ENCODE results near the gene AKT1.

AKT1 gene

DNA sequence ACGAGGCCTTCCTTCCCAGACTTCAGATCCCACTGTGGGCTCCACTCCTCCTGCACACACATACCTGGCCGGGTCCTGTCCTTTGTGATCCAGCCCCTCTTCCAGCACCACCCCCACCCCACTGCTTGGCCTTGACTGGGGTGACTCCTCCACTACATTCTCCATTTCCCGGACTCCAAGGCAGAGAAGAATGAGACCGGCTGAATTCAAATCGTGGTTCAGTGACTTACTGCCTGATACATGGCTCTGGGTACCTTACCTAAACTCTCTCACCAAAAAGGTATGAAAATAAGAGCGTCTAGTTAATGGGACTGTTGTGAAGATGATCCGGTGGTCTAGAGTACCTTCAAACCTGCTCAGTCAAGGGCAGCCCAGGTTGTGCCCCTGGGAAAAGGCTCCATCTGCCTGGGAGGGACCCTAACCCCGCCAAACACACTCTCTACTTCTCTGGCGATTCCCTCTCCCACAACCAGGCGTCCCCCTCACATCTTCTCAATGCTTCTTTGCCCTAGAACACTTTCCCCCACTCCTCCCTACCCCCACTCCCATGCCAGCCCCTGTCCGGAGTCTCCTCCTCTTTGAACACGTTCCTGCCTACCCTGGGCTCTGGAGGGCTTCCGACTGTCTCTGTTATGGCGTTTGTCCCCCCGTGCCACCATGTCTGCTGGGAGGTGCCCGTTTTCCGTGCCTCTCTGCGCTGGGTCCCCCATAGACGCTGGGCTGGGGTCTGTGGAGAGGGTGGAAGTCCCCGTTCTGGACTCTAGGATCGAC lies 3.9 kb upstream of the AKT1 start:
- peaks cover 12% of the 10 kb centered on the region for H3K4me1 ChIP-seq

GRCh38 chr14:104798300-104799243 lies 3.0 kb upstream of the AKT1 start:
- TF ChIP-seq, protein P1, sequence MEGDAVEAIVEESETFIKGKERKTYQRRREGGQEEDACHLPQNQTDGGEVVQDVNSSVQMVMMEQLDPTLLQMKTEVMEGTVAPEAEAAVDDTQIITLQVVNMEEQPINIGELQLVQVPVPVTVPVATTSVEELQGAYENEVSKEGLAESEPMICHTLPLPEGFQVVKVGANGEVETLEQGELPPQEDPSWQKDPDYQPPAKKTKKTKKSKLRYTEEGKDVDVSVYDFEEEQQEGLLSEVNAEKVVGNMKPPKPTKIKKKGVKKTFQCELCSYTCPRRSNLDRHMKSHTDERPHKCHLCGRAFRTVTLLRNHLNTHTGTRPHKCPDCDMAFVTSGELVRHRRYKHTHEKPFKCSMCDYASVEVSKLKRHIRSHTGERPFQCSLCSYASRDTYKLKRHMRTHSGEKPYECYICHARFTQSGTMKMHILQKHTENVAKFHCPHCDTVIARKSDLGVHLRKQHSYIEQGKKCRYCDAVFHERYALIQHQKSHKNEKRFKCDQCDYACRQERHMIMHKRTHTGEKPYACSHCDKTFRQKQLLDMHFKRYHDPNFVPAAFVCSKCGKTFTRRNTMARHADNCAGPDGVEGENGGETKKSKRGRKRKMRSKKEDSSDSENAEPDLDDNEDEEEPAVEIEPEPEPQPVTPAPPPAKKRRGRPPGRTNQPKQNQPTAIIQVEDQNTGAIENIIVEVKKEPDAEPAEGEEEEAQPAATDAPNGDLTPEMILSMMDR (IDR thresholded peaks at IDR 0.05): no peak
- peaks cover 20% of the 10 kb centered on the region for H3K4me1 ChIP-seq
- peaks cover 12% of the 10 kb centered on the region for H3K79me2 ChIP-seq
- no peaks in the 10 kb centered on the region for H3K27me3 ChIP-seq (ENCODE audit: control insufficient read depth, insufficient read depth, low read length)
- no peaks in the 10 kb centered on the region for H3K9me3 ChIP-seq (ENCODE audit: control insufficient read depth, low read length)
- peak overlapping the region; percentile 82 for H3K27ac ChIP-seq
- peak overlapping the region; percentile 38 for H2AFZ ChIP-seq
- H3K4me3 ChIP-seq (ENCODE audit: low read depth, low read length): no peak overlapping the region
- H3K9ac ChIP-seq: no peak overlapping the region
- H3K4me2 ChIP-seq (ENCODE audit: low read length): no peak overlapping the region
- H3K36me3 ChIP-seq (ENCODE audit: control insufficient read depth, insufficient read depth, low read length): no peaks in the 10 kb centered on the region

More for the DNA sequence above, 3.9 kb upstream of the AKT1 start:
- Histone ChIP-seq H3K27me3 (ENCODE audit: control insufficient read depth, insufficient read depth, low read length) (no peaks in the 10 kb centered on the region), H2AFZ (peak overlapping the region; percentile 78), H3K36me3 (ENCODE audit: control insufficient read depth, insufficient read depth, low read length) (no peaks in the 10 kb centered on the region), H3K4me3 (ENCODE audit: low read depth, low read length) (no peak overlapping the region), H3K27ac (peak overlapping the region; percentile 82), H3K9me3 (ENCODE audit: control insufficient read depth, low read length) (no peaks in the 10 kb centered on the region), H3K9ac (no peak overlapping the region), H3K79me2 (peaks cover 3% of the 10 kb centered on the region), H3K4me2 (ENCODE audit: low read length) (no peak overlapping the region)
- TF ChIP-seq, protein P1 (IDR thresholded peaks at IDR 0.05): no peak

GRCh38 chr14:104797115-104798044 lies 1.8 kb upstream of the AKT1 start:
- H3K4me1 ChIP-seq: peaks cover 24% of the 10 kb centered on the region

GRCh38 chr14:104796687-104797081 lies 1.1 kb upstream of the AKT1 start:
- Histone ChIP-seq H2AFZ (no peak overlapping the region), H3K9me3 (ENCODE audit: control insufficient read depth, low read length) (no peaks in the 10 kb centered on the region), H3K27ac (no peak overlapping the region), H3K27me3 (ENCODE audit: control insufficient read depth, insufficient read depth, low read length) (no peaks in the 10 kb centered on the region), H3K4me2 (ENCODE audit: low read length) (no peak overlapping the region), H3K79me2 (peaks cover 31% of the 10 kb centered on the region), H3K4me3 (ENCODE audit: low read depth, low read length) (no peak overlapping the region), H3K36me3 (ENCODE audit: control insufficient read depth, insufficient read depth, low read length) (no peaks in the 10 kb centered on the region), H3K4me1 (peaks cover 22% of the 10 kb centered on the region), H3K9ac (no peak overlapping the region)
- TF ChIP-seq, protein P1 (IDR thresholded peaks at IDR 0.05): no peak

More at GRCh38 chr14:104797115-104798044, 1.8 kb upstream of the AKT1 start:
- peak overlapping the region; percentile 21 for H3K27ac ChIP-seq
- H3K9ac ChIP-seq: no peak overlapping the region
- H3K27me3 ChIP-seq (ENCODE audit: control insufficient read depth, insufficient read depth, low read length): no peaks in the 10 kb centered on the region
- peaks cover 24% of the 10 kb centered on the region for H3K79me2 ChIP-seq
- H3K4me3 ChIP-seq (ENCODE audit: low read depth, low read length): no peak overlapping the region
- no peaks in the 10 kb centered on the region for H3K9me3 ChIP-seq (ENCODE audit: control insufficient read depth, low read length)
- H3K4me2 ChIP-seq (ENCODE audit: low read length): no peak overlapping the region
- no peaks in the 10 kb centered on the region for H3K36me3 ChIP-seq (ENCODE audit: control insufficient read depth, insufficient read depth, low read length)
- TF ChIP-seq, protein P1 (IDR thresholded peaks at IDR 0.05): no peak
- peak overlapping the region; percentile 57 for H2AFZ ChIP-seq
